Measurements from ENCODE around the gene PANK1. TPM values are rescaled to one million over a fixed set of nuclear protein-coding genes. Genes with fewer than 3 reads are reported as not detected.

The PANK1 gene
- total RNA-seq, 2 experiments from 2014 or later, result 12.1 to 16.1 TPM

DNA sequence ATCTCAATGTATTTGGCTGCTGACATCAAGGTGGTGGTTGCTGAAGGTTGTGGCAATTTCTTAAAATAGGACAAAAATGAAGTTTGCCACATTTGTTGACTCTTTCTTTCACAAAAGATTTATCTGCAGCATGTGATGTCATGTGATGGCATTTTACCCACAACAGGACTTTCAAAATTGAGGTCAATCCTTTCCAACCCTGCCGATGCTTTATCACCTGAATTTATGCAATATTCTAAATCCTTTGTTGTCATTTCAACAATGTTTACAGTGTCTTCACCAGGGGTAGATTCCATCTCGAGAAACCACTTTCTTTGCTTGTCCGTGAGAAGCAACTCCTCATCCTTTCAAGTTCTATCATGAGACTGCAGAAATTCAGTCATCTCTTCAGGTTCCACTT lies 69.0 kb downstream of the PANK1 start:
- H4K20me1 ChIP-seq (ENCODE audit: insufficient read depth, low read length), result no peaks in the 10 kb centered on the region
- H3K9me2 ChIP-seq (ENCODE audit: insufficient read depth, low read length), result no peaks in the 10 kb centered on the region
- intact Hi-C loops (cut with micrococcal nuclease; ENCODE audit: unreplicated experiment), result loop anchor here (10.0 kb wide), 1 partner anchor 631 kb away; no protein-coding TSS in a partner anchor
- ChIA-PET CTCF (ENCODE audit: unreplicated experiment) (no interaction called here), POLR2A (no interaction called here)
- no peak overlapping the region for H2AFZ ChIP-seq (ENCODE audit: low read length)
- no peaks in the 10 kb centered on the region for H3K36me3 ChIP-seq (ENCODE audit: insufficient read depth, low read length)
- H3K27ac ChIP-seq (ENCODE audit: low read depth, low read length, poor library complexity, severe bottlenecking), result no peak overlapping the region
- DNase-seq (ENCODE audit: low spot score), result no peak
- H3K4me3 ChIP-seq (ENCODE audit: low read depth, low read length, poor library complexity, severe bottlenecking), result no peak overlapping the region
- H3K4me1 ChIP-seq (ENCODE audit: insufficient read depth, low read length, poor library complexity, severe bottlenecking), result no peaks in the 10 kb centered on the region
- H3K4me2 ChIP-seq (ENCODE audit: low read length), result no peak overlapping the region
- H3K9me3 ChIP-seq (ENCODE audit: low read length), result no peaks in the 10 kb centered on the region
- BruUV-seq (replicated peaks), result no TSS peak
- H3K79me2 ChIP-seq (ENCODE audit: insufficient read depth, low read depth, low read length), result no peaks in the 10 kb centered on the region
- TF ChIP-seq EZH2phosphoT487 (IDR thresholded peaks at IDR 0.05; ENCODE audit: borderline replicate concordance, low read depth, low read length), result no peak

DNA sequence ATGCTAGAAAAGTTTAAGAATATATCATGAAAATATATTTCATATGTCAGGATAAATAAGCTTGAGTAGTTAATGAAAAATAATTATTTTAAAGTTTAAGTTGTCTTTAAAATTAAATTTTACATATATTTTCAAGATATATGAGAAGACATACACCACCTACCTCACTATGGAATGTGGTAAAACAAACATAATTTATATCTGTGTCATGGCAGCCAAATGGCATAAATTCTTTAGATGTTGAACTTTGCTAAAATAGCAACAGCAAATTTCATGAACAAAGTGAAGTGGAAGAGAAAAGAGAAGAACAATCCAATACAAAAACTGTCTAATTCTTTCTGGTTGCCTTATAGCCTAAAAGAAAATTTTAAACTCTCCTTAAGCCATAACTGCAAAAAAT lies 70.0 kb downstream of the PANK1 start:
- no peaks in the 10 kb centered on the region for H3K9me2 ChIP-seq (ENCODE audit: insufficient read depth, low read length)
- H3K4me3 ChIP-seq (ENCODE audit: low read depth, low read length, poor library complexity, severe bottlenecking), result no peak overlapping the region
- POLR2A ChIA-PET, result interaction anchor here (1.0 kb wide), 1 partner anchor 41 kb away, joined by 3 read pairs; no protein-coding TSS in a partner anchor
- intact Hi-C loops (cut with micrococcal nuclease; ENCODE audit: unreplicated experiment), result loop anchor here (10.0 kb wide), 1 partner anchor 630 kb away; no protein-coding TSS in a partner anchor
- DNase-seq (ENCODE audit: low spot score), result no peak
- H3K79me2 ChIP-seq (ENCODE audit: insufficient read depth, low read depth, low read length), result no peaks in the 10 kb centered on the region
- CTCF ChIA-PET (ENCODE audit: unreplicated experiment), result no interaction called here
- H3K27ac ChIP-seq (ENCODE audit: low read depth, low read length, poor library complexity, severe bottlenecking), result no peak overlapping the region
- no TSS peak for BruUV-seq (replicated peaks)
- no peak overlapping the region for H3K4me2 ChIP-seq (ENCODE audit: low read length)
- H3K4me1 ChIP-seq (ENCODE audit: insufficient read depth, low read length, poor library complexity, severe bottlenecking), result no peaks in the 10 kb centered on the region
- no peaks in the 10 kb centered on the region for H3K9me3 ChIP-seq (ENCODE audit: low read length)
- H2AFZ ChIP-seq (ENCODE audit: low read length), result no peak overlapping the region
- no peaks in the 10 kb centered on the region for H4K20me1 ChIP-seq (ENCODE audit: insufficient read depth, low read length)
- TF ChIP-seq EZH2phosphoT487 (IDR thresholded peaks at IDR 0.05; ENCODE audit: borderline replicate concordance, low read depth, low read length), result no peak
- TF ChIP-seq, protein P1, sequence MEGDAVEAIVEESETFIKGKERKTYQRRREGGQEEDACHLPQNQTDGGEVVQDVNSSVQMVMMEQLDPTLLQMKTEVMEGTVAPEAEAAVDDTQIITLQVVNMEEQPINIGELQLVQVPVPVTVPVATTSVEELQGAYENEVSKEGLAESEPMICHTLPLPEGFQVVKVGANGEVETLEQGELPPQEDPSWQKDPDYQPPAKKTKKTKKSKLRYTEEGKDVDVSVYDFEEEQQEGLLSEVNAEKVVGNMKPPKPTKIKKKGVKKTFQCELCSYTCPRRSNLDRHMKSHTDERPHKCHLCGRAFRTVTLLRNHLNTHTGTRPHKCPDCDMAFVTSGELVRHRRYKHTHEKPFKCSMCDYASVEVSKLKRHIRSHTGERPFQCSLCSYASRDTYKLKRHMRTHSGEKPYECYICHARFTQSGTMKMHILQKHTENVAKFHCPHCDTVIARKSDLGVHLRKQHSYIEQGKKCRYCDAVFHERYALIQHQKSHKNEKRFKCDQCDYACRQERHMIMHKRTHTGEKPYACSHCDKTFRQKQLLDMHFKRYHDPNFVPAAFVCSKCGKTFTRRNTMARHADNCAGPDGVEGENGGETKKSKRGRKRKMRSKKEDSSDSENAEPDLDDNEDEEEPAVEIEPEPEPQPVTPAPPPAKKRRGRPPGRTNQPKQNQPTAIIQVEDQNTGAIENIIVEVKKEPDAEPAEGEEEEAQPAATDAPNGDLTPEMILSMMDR (conservative IDR thresholded peaks at IDR 0.05; ENCODE audit: low read length), result no peak
- H3K36me3 ChIP-seq (ENCODE audit: insufficient read depth, low read length), result no peaks in the 10 kb centered on the region

DNA sequence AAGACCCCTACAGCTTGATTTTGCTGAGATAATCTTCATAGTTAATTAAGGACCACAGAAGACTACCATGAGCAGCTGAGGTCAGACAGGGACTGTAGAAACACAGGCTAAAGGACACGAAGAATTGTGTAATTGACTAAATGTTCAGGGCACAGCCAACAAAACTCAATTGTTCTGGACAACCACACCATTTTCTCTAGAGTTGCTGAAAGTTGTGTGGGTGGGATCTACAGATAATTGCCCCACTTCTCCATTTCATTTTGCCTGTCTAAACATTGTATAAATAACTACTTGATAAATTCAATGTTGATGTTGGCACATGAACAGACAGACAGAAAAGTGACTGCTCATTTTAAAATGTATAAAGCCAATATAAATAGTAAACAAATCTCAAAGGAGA lies 70.7 kb downstream of the PANK1 start:
- ChIA-PET CTCF (ENCODE audit: unreplicated experiment) (no interaction called here), POLR2A (interaction anchor here (0.6 to 1.0 kb wide), 3 partner anchors 9 to 69 kb away, joined by 3 read pairs; no protein-coding TSS in a partner anchor)
- no peak for TF ChIP-seq EZH2phosphoT487 (IDR thresholded peaks at IDR 0.05; ENCODE audit: borderline replicate concordance, low read depth, low read length)
- TF ChIP-seq, protein P1 (conservative IDR thresholded peaks at IDR 0.05; ENCODE audit: low read length), result no peak
- no peak for DNase-seq (ENCODE audit: low spot score)
- H3K4me2 ChIP-seq (ENCODE audit: low read length), result no peak overlapping the region
- no peaks in the 10 kb centered on the region for H4K20me1 ChIP-seq (ENCODE audit: insufficient read depth, low read length)
- H3K79me2 ChIP-seq (ENCODE audit: insufficient read depth, low read depth, low read length), result no peaks in the 10 kb centered on the region
- no peaks in the 10 kb centered on the region for H3K4me1 ChIP-seq (ENCODE audit: insufficient read depth, low read length, poor library complexity, severe bottlenecking)
- no peaks in the 10 kb centered on the region for H3K9me2 ChIP-seq (ENCODE audit: insufficient read depth, low read length)
- BruUV-seq (replicated peaks), result no TSS peak
- H3K27ac ChIP-seq (ENCODE audit: low read depth, low read length, poor library complexity, severe bottlenecking), result no peak overlapping the region
- no peak overlapping the region for H2AFZ ChIP-seq (ENCODE audit: low read length)
- no peaks in the 10 kb centered on the region for H3K36me3 ChIP-seq (ENCODE audit: insufficient read depth, low read length)
- H3K4me3 ChIP-seq (ENCODE audit: low read depth, low read length, poor library complexity, severe bottlenecking), result no peak overlapping the region
- intact Hi-C loops (cut with micrococcal nuclease; ENCODE audit: unreplicated experiment), result loop anchor here (10.0 kb wide), 1 partner anchor 630 kb away; no protein-coding TSS in a partner anchor
- H3K9me3 ChIP-seq (ENCODE audit: low read length), result no peaks in the 10 kb centered on the region
